Thyroid gland (tissue), 4 donors: ENCODE data around the gene EXOC4. TPM values are rescaled to one million over a fixed set of nuclear protein-coding genes. Genes with fewer than 3 reads are reported as not detected.

Source experiments
- DNase-seq, 2 donors: peaks; one replicate each; pipeline ENCODE4 v3.0.0-alpha.2; 2019
- H3K27ac ChIP-seq, 3 donors: fragments of 200-600 bp; sonication (generic); 1 replicate in 2 of 3; 2 replicates in 1 of 3; pipeline ENCODE4 v1.5.1; 2016 to 2019; ENCODE audit warnings: mild to moderate bottlenecking in 1 of 3, moderate library complexity in 1 of 3
- H3K27me3 ChIP-seq: fragments of 200-600 bp; sonication (generic); one replicate; pipeline ENCODE4 v1.5.1; 2019
- H3K36me3 ChIP-seq, 2 donors: fragments of 200-600 bp; sonication (generic); one replicate each; pipeline ENCODE4 v1.5.1; 2016 to 2019
- H3K4me1 ChIP-seq, 2 donors: fragments of 200-600 bp; sonication (generic); one replicate each; pipeline ENCODE4 v1.5.1; 2017 to 2019
- H3K4me3 ChIP-seq, 3 donors: fragments of 200-600 bp; sonication (generic); replicated peaks in 1 of 3; 1 replicate in 2 of 3; 2 replicates in 1 of 3; pipeline ENCODE4 v1.5.1; 2016; ENCODE audit warnings: mild to moderate bottlenecking in 1 of 3
- H3K9me3 ChIP-seq: fragments of 200-600 bp; sonication (generic); one replicate; pipeline ENCODE4 v1.5.1; 2017
- POLR2A ChIP-seq, 2 donors: fragments of 450-650 bp; IDR thresholded peaks; one replicate each; pipeline ENCODE4 v1.6.1; 2017; ENCODE audit warnings: antibody characterized with exemption in 2 of 2, mild to moderate bottlenecking in 2 of 2, moderate library complexity in 1 of 2
- WGBS, 2 donors: methylation state at CpG; one replicate each; pipeline ENCODE4 v1.1.5; 2017; 5-methylcytosine and 5-hydroxymethylcytosine counted together
- intact Hi-C: fragments of 100-400 bp; cut with DNase I; formaldehyde crosslinking; loops from one replicate; pipeline ENCODE4 v1.15.1; 2023
- total RNA-seq, 4 donors: library from RNA; depleted of rRNA; stranded (reverse); fragments of >200 nt; gene quantifications; one replicate each; pipeline ENCODE4 v1.2.3, GENCODE V29; 2016
- TF ChIP-seq, protein P1 (sequence below), 6 experiments: fragments of 200-600 bp in 3 of 6; fragments of 450-650 bp in 3 of 6; sonication (generic) in 3 of 6; IDR thresholded peaks; one replicate each; pipeline ENCODE4 v1.5.1; 2016 to 2019; ENCODE audit warnings: antibody characterized with exemption in 6 of 6, mild to moderate bottlenecking in 2 of 6, inconsistent platforms in 1 of 6, moderate library complexity in 1 of 6

EXOC4 gene
- total RNA-seq, 4 donors from 2014 or later: 74.0 to 116 (median 107) TPM

DNA sequence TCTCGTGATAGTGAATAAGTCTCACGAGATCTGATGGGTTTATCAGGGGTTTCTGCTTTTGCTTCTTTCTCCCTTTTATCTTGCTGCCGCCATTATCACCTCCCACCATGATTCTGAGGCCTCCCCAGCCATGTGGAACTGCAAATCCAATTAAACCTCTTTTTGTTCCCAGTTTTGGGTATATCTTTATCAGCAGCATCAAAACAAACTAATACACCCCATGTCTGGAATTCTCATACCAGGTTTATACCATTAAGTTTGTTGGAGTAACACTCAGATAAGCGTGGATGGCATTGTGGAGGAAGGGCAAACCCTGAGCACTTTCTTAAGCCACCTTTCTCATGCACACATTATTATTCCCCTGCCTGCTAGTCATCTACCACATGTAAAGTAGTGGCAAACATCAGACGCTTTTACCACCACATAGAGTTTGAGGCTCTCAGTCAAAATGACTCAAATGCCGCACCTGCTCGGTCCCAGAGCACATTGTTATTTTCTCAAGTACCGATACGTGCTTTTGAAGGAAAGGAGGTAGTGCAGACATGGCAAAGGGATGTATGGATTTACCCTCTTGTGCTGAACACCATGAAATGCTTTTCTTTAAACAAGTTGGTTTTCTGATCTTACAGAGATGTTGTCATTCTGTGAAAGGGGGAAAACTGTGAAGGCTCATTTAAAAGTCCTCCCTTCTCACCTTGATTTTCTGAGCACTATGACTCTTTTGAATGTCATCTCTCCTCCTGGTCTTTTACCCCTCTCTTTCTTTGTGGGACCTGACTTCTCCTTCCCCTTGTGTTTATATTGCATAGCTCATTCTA is 429.7 kb downstream of the EXOC4 start:
- TF ChIP-seq, protein P1, sequence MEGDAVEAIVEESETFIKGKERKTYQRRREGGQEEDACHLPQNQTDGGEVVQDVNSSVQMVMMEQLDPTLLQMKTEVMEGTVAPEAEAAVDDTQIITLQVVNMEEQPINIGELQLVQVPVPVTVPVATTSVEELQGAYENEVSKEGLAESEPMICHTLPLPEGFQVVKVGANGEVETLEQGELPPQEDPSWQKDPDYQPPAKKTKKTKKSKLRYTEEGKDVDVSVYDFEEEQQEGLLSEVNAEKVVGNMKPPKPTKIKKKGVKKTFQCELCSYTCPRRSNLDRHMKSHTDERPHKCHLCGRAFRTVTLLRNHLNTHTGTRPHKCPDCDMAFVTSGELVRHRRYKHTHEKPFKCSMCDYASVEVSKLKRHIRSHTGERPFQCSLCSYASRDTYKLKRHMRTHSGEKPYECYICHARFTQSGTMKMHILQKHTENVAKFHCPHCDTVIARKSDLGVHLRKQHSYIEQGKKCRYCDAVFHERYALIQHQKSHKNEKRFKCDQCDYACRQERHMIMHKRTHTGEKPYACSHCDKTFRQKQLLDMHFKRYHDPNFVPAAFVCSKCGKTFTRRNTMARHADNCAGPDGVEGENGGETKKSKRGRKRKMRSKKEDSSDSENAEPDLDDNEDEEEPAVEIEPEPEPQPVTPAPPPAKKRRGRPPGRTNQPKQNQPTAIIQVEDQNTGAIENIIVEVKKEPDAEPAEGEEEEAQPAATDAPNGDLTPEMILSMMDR (IDR thresholded peaks at IDR 0.05): no peak
- TF ChIP-seq POLR2A (IDR thresholded peaks at IDR 0.05): no peak
- Histone ChIP-seq H3K27ac (no peak overlapping the region), H3K36me3 (no peaks in the 10 kb centered on the region), H3K4me3 (no peak overlapping the region), H3K27me3 (no peaks in the 10 kb centered on the region), H3K9me3 (no peaks in the 10 kb centered on the region), H3K4me1 (no peaks in the 10 kb centered on the region)
- 74 to 75% methylated on average over 9 of the region's 9 CpGs for WGBS, 2 donors
- intact Hi-C loops: no loop called here
- no peak for DNase-seq

DNA sequence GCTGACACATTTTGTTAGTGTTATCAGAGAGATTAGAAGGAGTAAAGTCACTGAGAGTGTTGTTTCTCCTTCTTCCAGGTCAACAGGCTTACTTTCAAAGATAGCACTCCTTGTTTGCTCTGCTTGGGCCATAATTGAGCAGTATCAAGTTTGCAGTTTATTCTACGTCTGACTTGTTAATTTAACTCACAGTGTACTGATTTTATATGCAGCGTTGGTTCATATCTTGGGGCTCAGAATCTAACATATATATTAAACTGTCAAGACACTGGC is 430.2 kb downstream of the EXOC4 start:
- Histone ChIP-seq H3K27me3 (no peaks in the 10 kb centered on the region), H3K4me1 (peaks cover 2 to 3% of the 10 kb centered on the region in 2 donors), H3K4me3 (no peak overlapping the region), H3K27ac (no peak overlapping the region), H3K9me3 (no peaks in the 10 kb centered on the region), H3K36me3 (no peaks in the 10 kb centered on the region)
- intact Hi-C loops: no loop called here
- TF ChIP-seq POLR2A (IDR thresholded peaks at IDR 0.05): no peak
- TF ChIP-seq, protein P1 (IDR thresholded peaks at IDR 0.05): no peak
- 69 to 76% methylated on average over 2 of the region's 2 CpGs for WGBS, 2 donors
- no peak for DNase-seq

DNA sequence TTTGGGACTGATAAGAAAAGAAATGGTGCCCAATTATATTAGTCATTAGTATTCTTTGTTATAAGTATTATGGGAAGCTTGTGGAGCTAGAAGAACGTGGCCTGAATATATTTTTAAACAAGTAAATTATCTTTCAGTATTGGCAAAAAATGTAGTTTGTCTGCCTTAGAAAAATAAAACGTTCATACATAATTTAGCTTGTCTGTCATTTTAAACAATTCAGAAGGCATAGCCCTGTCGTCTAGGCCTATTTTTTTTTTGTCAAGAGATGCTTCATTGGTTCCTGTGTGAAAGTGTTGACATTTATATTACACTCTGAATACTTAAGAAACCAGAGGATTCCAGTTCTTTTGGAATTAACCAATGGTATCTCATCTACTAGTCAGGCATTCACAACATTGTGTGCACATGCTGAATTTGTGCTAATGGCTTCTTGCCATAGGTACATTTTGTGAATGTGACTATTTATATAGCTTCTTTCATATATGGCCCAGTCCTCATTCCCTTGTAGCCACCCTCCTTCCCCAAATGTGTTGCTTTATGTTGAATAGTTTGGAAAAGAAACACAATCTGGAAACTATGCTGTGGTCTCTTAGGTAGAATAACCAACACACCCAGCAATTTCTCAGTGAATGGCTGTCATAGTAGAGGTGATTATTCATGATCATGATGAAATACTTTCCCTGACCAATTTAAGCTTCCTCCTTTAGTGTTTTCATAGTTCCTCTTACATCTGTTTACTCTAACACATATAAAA is 435.8 kb downstream of the EXOC4 start:
- H3K36me3 ChIP-seq: no peaks in the 10 kb centered on the region
- intact Hi-C loops: no loop called here
- H3K27me3 ChIP-seq: no peaks in the 10 kb centered on the region
- WGBS, 2 donors: 35 to 37% methylated on average over 3 of the region's 3 CpGs
- no peak overlapping the region for H3K4me3 ChIP-seq
- no peak for TF ChIP-seq POLR2A (IDR thresholded peaks at IDR 0.05)
- TF ChIP-seq, protein P1 (IDR thresholded peaks at IDR 0.05): no peak
- peaks cover 17 to 29% of the 10 kb centered on the region in 2 donors for H3K4me1 ChIP-seq
- H3K9me3 ChIP-seq: no peaks in the 10 kb centered on the region
- peak overlapping the region; percentile 11 to 51 (median 27) for H3K27ac ChIP-seq
- no peak for DNase-seq

DNA sequence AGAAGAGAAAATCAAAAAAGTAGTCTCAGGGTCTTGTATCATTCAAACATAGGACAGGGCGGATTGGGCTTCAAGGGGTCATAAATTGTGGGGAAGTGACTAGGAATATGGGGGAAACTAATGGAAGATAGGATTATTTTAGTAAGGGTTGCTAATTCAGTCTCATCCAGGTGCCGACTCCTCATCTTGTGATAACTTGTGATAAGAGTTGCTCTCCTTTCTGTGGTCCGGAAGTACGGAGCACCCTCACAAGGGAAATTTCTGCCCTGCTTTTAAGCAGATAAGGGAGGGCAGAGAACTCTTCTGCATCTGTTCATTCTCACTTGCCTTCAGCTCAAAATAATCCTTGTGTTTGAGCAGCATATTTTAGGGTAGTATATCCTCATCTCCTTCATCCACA is 437.9 kb downstream of the EXOC4 start:
- H3K4me1 ChIP-seq: peaks cover 17 to 29% of the 10 kb centered on the region in 2 donors
- 95 to 96% methylated on average over 4 of the region's 4 CpGs for WGBS, 2 donors
- no peaks in the 10 kb centered on the region for H3K27me3 ChIP-seq
- no peak for DNase-seq
- H3K27ac ChIP-seq: no peak overlapping the region
- H3K36me3 ChIP-seq: no peaks in the 10 kb centered on the region
- no peaks in the 10 kb centered on the region for H3K9me3 ChIP-seq
- TF ChIP-seq, protein P1 (IDR thresholded peaks at IDR 0.05): no peak
- TF ChIP-seq POLR2A (IDR thresholded peaks at IDR 0.05): no peak
- intact Hi-C loops: no loop called here
- H3K4me3 ChIP-seq: no peak overlapping the region
